Thyroid gland (tissue), 4 donors: ENCODE results near the gene GMCL2.

ENCODE experiments used
- POLR2A ChIP-seq, 2 donors: fragments of 450-650 bp; IDR thresholded peaks; one replicate each; pipeline ENCODE4 v1.6.1; 2017; ENCODE audit warnings: antibody characterized with exemption in 2 of 2, mild to moderate bottlenecking in 2 of 2, moderate library complexity in 1 of 2
- TF ChIP-seq, protein P1 (sequence below), 6 experiments: fragments of 200-600 bp in 3 of 6; fragments of 450-650 bp in 3 of 6; sonication (generic) in 3 of 6; IDR thresholded peaks; one replicate each; pipeline ENCODE4 v1.5.1; 2016 to 2019; ENCODE audit warnings: antibody characterized with exemption in 6 of 6, mild to moderate bottlenecking in 2 of 6, inconsistent platforms in 1 of 6, moderate library complexity in 1 of 6

DNA sequence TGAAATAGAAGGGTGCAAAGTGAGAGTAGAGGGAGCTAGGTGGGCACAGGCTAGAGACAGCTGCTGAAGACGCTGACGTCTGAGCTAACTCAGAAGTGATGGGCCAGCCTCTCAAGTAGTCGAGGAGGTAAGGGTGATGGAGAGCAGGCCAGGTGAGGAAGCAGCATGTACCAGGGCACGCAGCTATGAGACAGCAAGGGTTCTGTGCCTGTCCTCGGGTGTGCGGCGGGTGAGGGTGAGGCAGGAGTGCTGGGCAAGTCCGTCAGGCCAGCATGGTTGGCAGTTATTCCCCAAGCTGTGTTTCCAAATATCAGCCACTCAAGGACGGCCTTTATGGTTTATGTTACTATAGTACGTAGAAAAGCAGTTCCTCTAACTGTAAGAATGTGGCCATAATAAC is 50.2 kb downstream of the GMCL2 start:
- TF ChIP-seq, protein P1, sequence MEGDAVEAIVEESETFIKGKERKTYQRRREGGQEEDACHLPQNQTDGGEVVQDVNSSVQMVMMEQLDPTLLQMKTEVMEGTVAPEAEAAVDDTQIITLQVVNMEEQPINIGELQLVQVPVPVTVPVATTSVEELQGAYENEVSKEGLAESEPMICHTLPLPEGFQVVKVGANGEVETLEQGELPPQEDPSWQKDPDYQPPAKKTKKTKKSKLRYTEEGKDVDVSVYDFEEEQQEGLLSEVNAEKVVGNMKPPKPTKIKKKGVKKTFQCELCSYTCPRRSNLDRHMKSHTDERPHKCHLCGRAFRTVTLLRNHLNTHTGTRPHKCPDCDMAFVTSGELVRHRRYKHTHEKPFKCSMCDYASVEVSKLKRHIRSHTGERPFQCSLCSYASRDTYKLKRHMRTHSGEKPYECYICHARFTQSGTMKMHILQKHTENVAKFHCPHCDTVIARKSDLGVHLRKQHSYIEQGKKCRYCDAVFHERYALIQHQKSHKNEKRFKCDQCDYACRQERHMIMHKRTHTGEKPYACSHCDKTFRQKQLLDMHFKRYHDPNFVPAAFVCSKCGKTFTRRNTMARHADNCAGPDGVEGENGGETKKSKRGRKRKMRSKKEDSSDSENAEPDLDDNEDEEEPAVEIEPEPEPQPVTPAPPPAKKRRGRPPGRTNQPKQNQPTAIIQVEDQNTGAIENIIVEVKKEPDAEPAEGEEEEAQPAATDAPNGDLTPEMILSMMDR (IDR thresholded peaks at IDR 0.05) = no peak
- TF ChIP-seq POLR2A (IDR thresholded peaks at IDR 0.05) = no peak
